ENCODE measurements around the gene DDX23.

DDX23 gene

GRCh38 chr12:48822139-48822538, 29.8 kb downstream of the DDX23 start:
- Mint-ChIP-seq H3K9me3 (no peaks in the 10 kb centered on the region), H3K4me1 (ENCODE audit: low read depth) (peaks cover 9% of the 10 kb centered on the region), H3K36me3 (ENCODE audit: low read depth) (peaks cover 3% of the 10 kb centered on the region), H3K4me3 (no peak overlapping the region), H3K27me3 (ENCODE audit: low read depth) (peaks cover 19% of the 10 kb centered on the region), H3K27ac (no peak overlapping the region)

DNA sequence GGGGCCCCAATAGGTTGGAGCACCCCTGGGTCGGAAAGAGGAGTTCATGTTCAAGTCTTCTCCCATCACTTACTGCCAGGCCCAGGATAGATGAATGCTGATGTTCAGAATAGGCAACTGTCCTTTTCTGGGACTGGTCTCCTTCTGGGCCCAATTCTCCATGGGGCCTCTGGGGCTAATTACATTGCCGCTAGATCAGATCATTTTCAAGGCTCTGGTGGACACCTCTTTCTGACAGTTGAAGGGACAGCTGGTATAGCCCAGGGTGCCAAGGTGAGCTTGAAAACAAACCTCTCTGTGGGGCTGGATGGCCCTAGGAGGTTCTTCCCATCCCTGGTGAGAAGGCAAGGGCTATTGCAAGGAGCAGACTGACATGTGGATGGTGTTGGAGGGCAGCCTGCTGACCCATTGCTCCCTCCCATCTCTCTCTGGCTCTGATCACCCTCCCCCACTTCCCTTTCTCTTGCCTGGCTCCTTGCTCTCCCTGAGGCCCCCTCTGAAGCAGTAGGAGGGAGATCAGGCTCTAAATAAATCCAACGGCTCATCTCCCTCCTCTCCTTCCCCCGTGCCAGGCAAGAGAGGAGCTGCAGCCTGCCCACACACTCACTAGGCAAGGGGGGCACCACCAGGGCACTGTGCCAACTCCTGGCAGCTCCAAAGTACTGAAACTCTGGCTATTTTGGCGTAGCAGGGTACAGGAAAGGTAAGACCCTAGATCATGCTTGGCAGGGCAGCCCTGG, 31.8 kb downstream of the DDX23 start:
- H3K4me3 Mint-ChIP-seq: no peak overlapping the region
- peaks cover 27% of the 10 kb centered on the region for H3K27me3 Mint-ChIP-seq (ENCODE audit: low read depth)
- no peaks in the 10 kb centered on the region for H3K9me3 Mint-ChIP-seq
- no peaks in the 10 kb centered on the region for H3K36me3 Mint-ChIP-seq (ENCODE audit: low read depth)
- no peak overlapping the region for H3K27ac Mint-ChIP-seq
- H3K4me1 Mint-ChIP-seq (ENCODE audit: low read depth): peaks cover 21% of the 10 kb centered on the region

DNA sequence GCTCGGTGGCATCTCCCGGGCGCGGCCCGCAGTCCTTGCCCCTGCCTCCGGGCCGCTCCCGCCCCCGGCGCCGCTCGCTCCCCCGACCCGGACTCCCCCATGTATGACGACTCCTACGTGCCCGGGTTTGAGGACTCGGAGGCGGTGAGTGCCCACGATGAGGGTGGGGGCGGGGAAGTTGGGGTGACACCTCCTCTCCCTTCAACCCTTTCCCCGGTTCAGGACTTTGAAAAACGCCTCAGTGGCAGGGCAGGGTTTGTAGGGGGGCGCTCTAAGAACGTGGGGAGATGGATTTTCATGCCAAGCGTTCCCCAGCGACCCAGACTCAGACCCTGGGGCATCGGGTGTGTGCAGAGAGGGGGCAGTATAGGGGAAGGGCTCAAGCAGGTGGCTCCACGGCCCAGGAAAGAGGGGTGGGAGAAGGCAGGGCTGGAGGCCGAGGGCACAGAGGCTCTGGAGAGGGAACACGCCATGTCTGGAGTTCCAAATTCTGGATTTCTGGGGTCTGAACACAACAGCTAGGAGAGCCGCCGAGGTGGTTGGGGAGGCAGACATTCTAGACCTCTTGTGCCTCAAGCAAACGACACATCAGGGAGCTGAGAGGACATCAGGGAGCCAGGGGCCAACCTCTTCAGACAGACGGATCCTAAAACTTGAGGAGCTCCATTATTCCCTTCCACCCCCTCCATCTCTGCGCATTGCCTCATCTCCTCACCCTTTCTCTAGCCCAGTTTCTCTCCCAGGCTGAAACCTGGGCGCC, 33.0 kb downstream of the DDX23 start:
- Mint-ChIP-seq H3K4me3 (peak overlapping the region; percentile 83), H3K27me3 (ENCODE audit: low read depth) (peaks cover 28% of the 10 kb centered on the region), H3K9me3 (no peaks in the 10 kb centered on the region), H3K27ac (no peak overlapping the region), H3K36me3 (ENCODE audit: low read depth) (no peaks in the 10 kb centered on the region), H3K4me1 (ENCODE audit: low read depth) (peaks cover 22% of the 10 kb centered on the region)

- peaks cover 22% of the 10 kb centered on the region for H3K4me1 Mint-ChIP-seq (ENCODE audit: low read depth)
Observed at GRCh38 chr12:48817873-48818830, 33.8 kb downstream of the DDX23 start, which contains the start of gene CACNB3. TSS of gene CACNB3 (plus strand) at chr12:48818496. CDS start at chr12:48818930, 434 bp downstream.

GRCh38 chr12:48816143-48816854, 35.7 kb downstream of the DDX23 start:
- H3K4me1 Mint-ChIP-seq (ENCODE audit: low read depth): peaks cover 22% of the 10 kb centered on the region
- H3K27me3 Mint-ChIP-seq (ENCODE audit: low read depth): peaks cover 30% of the 10 kb centered on the region
- no peak overlapping the region for H3K27ac Mint-ChIP-seq
- no peaks in the 10 kb centered on the region for H3K9me3 Mint-ChIP-seq
- peak overlapping the region; percentile 90 for H3K4me3 Mint-ChIP-seq
- no peaks in the 10 kb centered on the region for H3K36me3 Mint-ChIP-seq (ENCODE audit: low read depth)

More at GRCh38 chr12:48817873-48818830, 33.8 kb downstream of the DDX23 start, which contains the start of gene CACNB3:
- Mint-ChIP-seq H3K27me3 (ENCODE audit: low read depth) (peaks cover 30% of the 10 kb centered on the region), H3K9me3 (no peaks in the 10 kb centered on the region), H3K27ac (no peak within 1 kb of the TSS), H3K4me3 (peak within 1 kb of the TSS; percentile 87), H3K36me3 (ENCODE audit: low read depth) (no peaks in the 10 kb centered on the region)

GRCh38 chr12:48815126-48816110, 36.5 kb downstream of the DDX23 start:
- Mint-ChIP-seq H3K4me3 (peak overlapping the region; percentile 90), H3K27ac (peak overlapping the region; percentile 72), H3K4me1 (ENCODE audit: low read depth) (peaks cover 22% of the 10 kb centered on the region), H3K27me3 (ENCODE audit: low read depth) (peaks cover 30% of the 10 kb centered on the region), H3K36me3 (ENCODE audit: low read depth) (no peaks in the 10 kb centered on the region), H3K9me3 (no peaks in the 10 kb centered on the region)

GRCh38 chr12:48814262-48815125, 37.5 kb downstream of the DDX23 start:
- peak overlapping the region; percentile 31 for H3K27ac Mint-ChIP-seq
- peaks cover 25% of the 10 kb centered on the region for H3K27me3 Mint-ChIP-seq (ENCODE audit: low read depth)
- peak overlapping the region; percentile 90 for H3K4me3 Mint-ChIP-seq
- H3K4me1 Mint-ChIP-seq (ENCODE audit: low read depth): peaks cover 22% of the 10 kb centered on the region
- no peaks in the 10 kb centered on the region for H3K36me3 Mint-ChIP-seq (ENCODE audit: low read depth)
- H3K9me3 Mint-ChIP-seq: no peaks in the 10 kb centered on the region

DNA sequence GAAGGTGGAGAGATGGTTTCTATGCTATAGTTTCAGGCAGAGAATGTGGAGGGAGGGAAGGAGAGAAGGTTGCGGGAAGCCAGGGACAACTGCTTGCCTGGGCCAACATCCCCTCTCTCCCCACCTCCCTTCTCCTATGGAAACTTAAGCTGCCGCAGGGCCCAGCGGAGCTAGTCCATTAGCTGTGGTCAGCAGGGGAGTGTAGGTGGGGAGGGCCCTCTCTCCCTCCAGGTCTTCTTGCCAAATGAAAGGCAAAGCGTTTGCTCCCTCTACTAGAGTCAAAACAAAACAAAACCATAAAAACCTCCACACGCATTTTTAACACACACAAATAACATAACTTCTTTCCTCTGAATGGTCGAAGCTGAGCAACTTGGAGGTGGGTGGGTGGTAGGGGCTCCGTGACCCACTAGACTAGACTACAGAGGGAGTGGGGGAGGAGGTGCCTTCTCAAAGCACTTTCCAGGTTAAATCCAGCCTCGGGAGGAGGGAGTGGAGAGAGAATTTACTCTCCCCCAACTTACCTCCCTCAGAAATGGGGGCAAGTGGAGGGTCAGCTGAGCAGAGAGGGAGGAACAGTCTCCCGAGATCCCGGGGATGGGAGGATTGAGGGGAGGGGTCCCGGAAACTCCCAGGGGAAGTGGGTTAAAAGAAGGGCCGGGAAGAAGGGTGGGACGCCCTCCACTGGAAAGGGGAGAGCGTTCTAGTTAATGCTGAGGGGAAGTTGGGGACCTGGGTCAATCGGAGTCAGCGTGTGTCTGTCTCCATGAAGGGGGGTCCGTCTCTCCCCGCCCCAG, 38.3 kb downstream of the DDX23 start:
- H3K9me3 Mint-ChIP-seq: no peaks in the 10 kb centered on the region
- no peaks in the 10 kb centered on the region for H3K36me3 Mint-ChIP-seq (ENCODE audit: low read depth)
- H3K4me3 Mint-ChIP-seq: peak overlapping the region; percentile 82
- peaks cover 20% of the 10 kb centered on the region for H3K4me1 Mint-ChIP-seq (ENCODE audit: low read depth)
- H3K27me3 Mint-ChIP-seq (ENCODE audit: low read depth): peaks cover 18% of the 10 kb centered on the region
- H3K27ac Mint-ChIP-seq: peak overlapping the region; percentile 45

GRCh38 chr12:48812389-48812788, 39.6 kb downstream of the DDX23 start:
- Mint-ChIP-seq H3K9me3 (no peaks in the 10 kb centered on the region), H3K27me3 (ENCODE audit: low read depth) (peaks cover 14% of the 10 kb centered on the region), H3K36me3 (ENCODE audit: low read depth) (no peaks in the 10 kb centered on the region), H3K27ac (no peak overlapping the region), H3K4me3 (peak overlapping the region; percentile 52), H3K4me1 (ENCODE audit: low read depth) (peaks cover 16% of the 10 kb centered on the region)

- Mint-ChIP-seq H3K27me3 (ENCODE audit: low read depth) (peaks cover 8% of the 10 kb centered on the region), H3K9me3 (no peaks in the 10 kb centered on the region), H3K27ac (no peak overlapping the region)
Observed at GRCh38 chr12:48811437-48812090, 40.4 kb downstream of the DDX23 start.

GRCh38 chr12:48810903-48811431, 41.0 kb downstream of the DDX23 start:
- Mint-ChIP-seq H3K36me3 (ENCODE audit: low read depth) (no peaks in the 10 kb centered on the region), H3K27me3 (ENCODE audit: low read depth) (peaks cover 3% of the 10 kb centered on the region), H3K4me1 (ENCODE audit: low read depth) (peaks cover 6% of the 10 kb centered on the region), H3K9me3 (no peaks in the 10 kb centered on the region), H3K4me3 (no peak overlapping the region), H3K27ac (no peak overlapping the region)

More at GRCh38 chr12:48811437-48812090, 40.4 kb downstream of the DDX23 start:
- Mint-ChIP-seq H3K4me1 (ENCODE audit: low read depth) (peaks cover 10% of the 10 kb centered on the region), H3K4me3 (no peak overlapping the region), H3K36me3 (ENCODE audit: low read depth) (no peaks in the 10 kb centered on the region)

Data from T-helper 1 cell treated with Interleukin-12 subunit alpha and Interleukin-12 subunit beta and Interleukin-4 antibody, amounts not matched to agents 30 μg/mL and 1 μg/mL, for 36 hours (primary cell).